Liver (tissue), 9 donors: ENCODE data around the gene DCHS2. TPM values are rescaled to one million over a fixed set of nuclear protein-coding genes. Genes with fewer than 3 reads are reported as not detected.

Experiments used
- DNase-seq: peaks from one replicate; pipeline ENCODE4 v3.0.0-alpha.2; 2017; ENCODE audit warnings: low spot score
- H3K27ac ChIP-seq, 2 donors: one replicate each; pipeline ENCODE4 v1.7.0; 2013; ENCODE audit warnings: inconsistent platforms in 2 of 2, low read length in 2 of 2, control low read depth in 1 of 2, low read depth in 1 of 2, mild to moderate bottlenecking in 1 of 2
- H3K27me3 ChIP-seq, 4 donors: one replicate each; pipeline versions ENCODE4 v1.6.1 to v1.7.0; 2013; ENCODE audit warnings: low read length in 3 of 4, inconsistent platforms in 1 of 4, mild to moderate bottlenecking in 1 of 4, moderate library complexity in 1 of 4; ENCODE audit not compliant: control insufficient read depth in 4 of 4, insufficient read depth in 4 of 4
- H3K36me3 ChIP-seq, 4 donors: one replicate each; pipeline versions ENCODE4 v1.6.1 to v1.7.0; 2013; ENCODE audit warnings: low read length in 3 of 4, mild to moderate bottlenecking in 3 of 4, low read depth in 1 of 4, moderate library complexity in 1 of 4; ENCODE audit not compliant: control insufficient read depth in 4 of 4, insufficient read depth in 3 of 4
- H3K4me1 ChIP-seq, 4 donors: one replicate each; pipeline versions ENCODE4 v1.6.1 to v1.7.0; 2013; ENCODE audit warnings: low read length in 3 of 4, mild to moderate bottlenecking in 3 of 4, moderate library complexity in 1 of 4; ENCODE audit not compliant: control insufficient read depth in 4 of 4, insufficient read depth in 4 of 4
- H3K4me3 ChIP-seq, 3 donors: one replicate each; pipeline versions ENCODE4 v1.6.1 to v1.7.0; 2013; ENCODE audit warnings: low read length in 3 of 3, control low read depth in 1 of 3, low read depth in 1 of 3, mild to moderate bottlenecking in 1 of 3
- H3K9ac ChIP-seq, 2 donors: one replicate each; pipeline ENCODE4 v1.7.0; 2013; ENCODE audit warnings: low read length in 2 of 2, mild to moderate bottlenecking in 2 of 2, moderate library complexity in 2 of 2, control low read depth in 1 of 2, low read depth in 1 of 2
- H3K9me3 ChIP-seq, 4 donors: one replicate each; pipeline versions ENCODE4 v1.6.1 to v1.7.0; 2013; ENCODE audit warnings: low read length in 3 of 4; ENCODE audit not compliant: control insufficient read depth in 4 of 4
- EGR1 ChIP-seq, 2 donors: IDR thresholded peaks; 2 replicates each; pipeline ENCODE4 v1.6.1; 2016 to 2018; ENCODE audit warnings: antibody characterized with exemption in 2 of 2, low read depth in 2 of 2
- FOXA1 ChIP-seq: IDR thresholded peaks from 2 replicates; pipeline ENCODE4 v1.6.1; 2016; ENCODE audit warnings: antibody characterized with exemption
- GABPA ChIP-seq, 2 donors: IDR thresholded peaks in 1 of 2; conservative IDR thresholded peaks in 1 of 2; 2 replicates each; pipeline ENCODE4 v1.6.1; 2016; ENCODE audit warnings: antibody characterized with exemption in 2 of 2, mild to moderate bottlenecking in 1 of 2, moderate library complexity in 1 of 2
- HNF4A ChIP-seq, 2 donors: conservative IDR thresholded peaks; 2 replicates each; pipeline ENCODE4 v1.6.1; 2016; ENCODE audit warnings: antibody characterized with exemption in 2 of 2, mild to moderate bottlenecking in 2 of 2
- HNF4G ChIP-seq: IDR thresholded peaks from 2 replicates; pipeline ENCODE4 v1.6.1; 2016; ENCODE audit warnings: antibody characterized with exemption
- JUND ChIP-seq, 2 donors: IDR thresholded peaks; 2 replicates each; pipeline ENCODE4 v1.6.1; 2016; ENCODE audit warnings: antibody characterized with exemption in 2 of 2
- RAD21 ChIP-seq, 2 donors: IDR thresholded peaks; 2 replicates each; pipeline ENCODE4 v1.6.1; 2016; ENCODE audit warnings: antibody characterized with exemption in 2 of 2, mild to moderate bottlenecking in 2 of 2
- RXRA ChIP-seq, 2 donors: IDR thresholded peaks; 2 replicates each; pipeline ENCODE4 v1.6.1; 2017 to 2018; ENCODE audit warnings: antibody characterized with exemption in 2 of 2, mild to moderate bottlenecking in 1 of 2
- SP1 ChIP-seq: IDR thresholded peaks from 2 replicates; pipeline ENCODE4 v1.6.1; 2018; ENCODE audit warnings: antibody characterized with exemption, mild to moderate bottlenecking
- YY1 ChIP-seq: IDR thresholded peaks from 2 replicates; pipeline ENCODE4 v1.6.1; 2016; ENCODE audit warnings: antibody characterized with exemption, mild to moderate bottlenecking
- WGBS: extraction: QIAGEN DNeasy Blood & Tissue Kit; methylation state at CpG from one replicate; pipeline ENCODE4 v1.1.7; 2013; 5-methylcytosine and 5-hydroxymethylcytosine counted together
- polyA plus RNA-seq, 2 donors: library from polyadenylated mRNA; stranded (reverse) in 1 of 2; unstranded in 1 of 2; fragments of 200-250 nt in 1 of 2; fragments of >200 nt in 1 of 2; fragmentation: Nextera tagmentation in 1 of 2; extraction: Ambion mirVana in 1 of 2; gene quantifications; one replicate each; pipeline versions ENCODE4 v1.2.1 to v1.2.3, GENCODE V29; 2013 to 2015
- total RNA-seq, 2 donors: library from RNA; depleted of rRNA; stranded (reverse); fragments of >200 nt; gene quantifications; one replicate each; pipeline ENCODE4 v1.2.3, GENCODE V29; 2014
- TF ChIP-seq, protein P1 (sequence below): IDR thresholded peaks from 2 replicates; pipeline ENCODE4 v1.6.1; 2016; ENCODE audit warnings: antibody characterized with exemption
- TF ChIP-seq, protein P2 (sequence below): IDR thresholded peaks from 2 replicates; pipeline ENCODE4 v1.6.1; 2016; ENCODE audit warnings: antibody characterized with exemption, mild to moderate bottlenecking
- TF ChIP-seq, protein P3 (sequence below): IDR thresholded peaks from 2 replicates; pipeline ENCODE4 v1.6.1; 2016; ENCODE audit warnings: antibody characterized with exemption
- TF ChIP-seq, protein P4 (sequence below): fragments of 150-350 bp; IDR thresholded peaks from 2 replicates; pipeline ENCODE4 v1.5.1; 2017; ENCODE audit warnings: improper control_type of control experiment, low read depth, low read length; ENCODE audit not compliant: missing input control
- TF ChIP-seq, protein P5 (sequence below): IDR thresholded peaks from 2 replicates; pipeline ENCODE4 v1.6.1; 2016; ENCODE audit warnings: antibody characterized with exemption
- donor health status: healthy.
- donor health status: healthy.
- donor health status: healthy.
- donor health status: healthy.
- donor health status: healthy.

The DCHS2 gene
- total and polyA plus RNA-seq, 4 donors: 0.07 to 0.50 (median 0.09) TPM; not detected in 1

DNA sequence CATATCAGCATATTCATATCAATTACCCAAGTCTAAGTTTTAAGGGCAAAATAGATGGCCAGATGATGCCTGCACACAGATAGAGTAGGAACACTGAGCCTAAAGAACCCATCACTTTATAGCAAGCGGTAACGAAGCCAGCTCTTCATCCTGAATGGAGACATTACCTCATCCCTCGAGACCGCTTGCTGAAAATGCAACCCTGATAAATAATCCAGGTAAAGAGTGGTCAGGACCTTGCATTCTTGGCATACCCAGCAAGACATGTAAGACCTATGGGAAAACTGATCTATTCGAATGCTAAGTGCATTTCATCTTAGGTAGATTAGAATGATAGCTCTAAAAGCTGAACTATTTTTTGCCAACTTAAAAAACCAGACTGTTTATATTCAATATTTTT lies 25.3 kb downstream of the DCHS2 start:
- Histone ChIP-seq H3K9ac (no peak overlapping the region), H3K27ac (no peak overlapping the region), H3K27me3 (no peaks in the 10 kb centered on the region), H3K36me3 (no peaks in the 10 kb centered on the region), H3K4me1 (peaks cover 0 to 3% (median 2%) of the 10 kb centered on the region in 4 donors), H3K4me3 (no peak overlapping the region), H3K9me3 (no peaks in the 10 kb centered on the region)
- WGBS: 92% methylated on average over 5 of the region's 5 CpGs
- no peak for DNase-seq
- no peak for TF ChIP-seq HNF4G
- TF ChIP-seq, protein P1, sequence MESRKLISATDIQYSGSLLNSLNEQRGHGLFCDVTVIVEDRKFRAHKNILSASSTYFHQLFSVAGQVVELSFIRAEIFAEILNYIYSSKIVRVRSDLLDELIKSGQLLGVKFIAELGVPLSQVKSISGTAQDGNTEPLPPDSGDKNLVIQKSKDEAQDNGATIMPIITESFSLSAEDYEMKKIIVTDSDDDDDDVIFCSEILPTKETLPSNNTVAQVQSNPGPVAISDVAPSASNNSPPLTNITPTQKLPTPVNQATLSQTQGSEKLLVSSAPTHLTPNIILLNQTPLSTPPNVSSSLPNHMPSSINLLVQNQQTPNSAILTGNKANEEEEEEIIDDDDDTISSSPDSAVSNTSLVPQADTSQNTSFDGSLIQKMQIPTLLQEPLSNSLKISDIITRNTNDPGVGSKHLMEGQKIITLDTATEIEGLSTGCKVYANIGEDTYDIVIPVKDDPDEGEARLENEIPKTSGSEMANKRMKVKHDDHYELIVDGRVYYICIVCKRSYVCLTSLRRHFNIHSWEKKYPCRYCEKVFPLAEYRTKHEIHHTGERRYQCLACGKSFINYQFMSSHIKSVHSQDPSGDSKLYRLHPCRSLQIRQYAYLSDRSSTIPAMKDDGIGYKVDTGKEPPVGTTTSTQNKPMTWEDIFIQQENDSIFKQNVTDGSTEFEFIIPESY: no peak
- TF ChIP-seq FOXA1: no peak
- TF ChIP-seq HNF4A (conservative IDR thresholded peaks at IDR 0.05): no peak
- TF ChIP-seq, protein P2, sequence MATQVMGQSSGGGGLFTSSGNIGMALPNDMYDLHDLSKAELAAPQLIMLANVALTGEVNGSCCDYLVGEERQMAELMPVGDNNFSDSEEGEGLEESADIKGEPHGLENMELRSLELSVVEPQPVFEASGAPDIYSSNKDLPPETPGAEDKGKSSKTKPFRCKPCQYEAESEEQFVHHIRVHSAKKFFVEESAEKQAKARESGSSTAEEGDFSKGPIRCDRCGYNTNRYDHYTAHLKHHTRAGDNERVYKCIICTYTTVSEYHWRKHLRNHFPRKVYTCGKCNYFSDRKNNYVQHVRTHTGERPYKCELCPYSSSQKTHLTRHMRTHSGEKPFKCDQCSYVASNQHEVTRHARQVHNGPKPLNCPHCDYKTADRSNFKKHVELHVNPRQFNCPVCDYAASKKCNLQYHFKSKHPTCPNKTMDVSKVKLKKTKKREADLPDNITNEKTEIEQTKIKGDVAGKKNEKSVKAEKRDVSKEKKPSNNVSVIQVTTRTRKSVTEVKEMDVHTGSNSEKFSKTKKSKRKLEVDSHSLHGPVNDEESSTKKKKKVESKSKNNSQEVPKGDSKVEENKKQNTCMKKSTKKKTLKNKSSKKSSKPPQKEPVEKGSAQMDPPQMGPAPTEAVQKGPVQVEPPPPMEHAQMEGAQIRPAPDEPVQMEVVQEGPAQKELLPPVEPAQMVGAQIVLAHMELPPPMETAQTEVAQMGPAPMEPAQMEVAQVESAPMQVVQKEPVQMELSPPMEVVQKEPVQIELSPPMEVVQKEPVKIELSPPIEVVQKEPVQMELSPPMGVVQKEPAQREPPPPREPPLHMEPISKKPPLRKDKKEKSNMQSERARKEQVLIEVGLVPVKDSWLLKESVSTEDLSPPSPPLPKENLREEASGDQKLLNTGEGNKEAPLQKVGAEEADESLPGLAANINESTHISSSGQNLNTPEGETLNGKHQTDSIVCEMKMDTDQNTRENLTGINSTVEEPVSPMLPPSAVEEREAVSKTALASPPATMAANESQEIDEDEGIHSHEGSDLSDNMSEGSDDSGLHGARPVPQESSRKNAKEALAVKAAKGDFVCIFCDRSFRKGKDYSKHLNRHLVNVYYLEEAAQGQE: no peak
- TF ChIP-seq YY1: no peak
- TF ChIP-seq, protein P3, sequence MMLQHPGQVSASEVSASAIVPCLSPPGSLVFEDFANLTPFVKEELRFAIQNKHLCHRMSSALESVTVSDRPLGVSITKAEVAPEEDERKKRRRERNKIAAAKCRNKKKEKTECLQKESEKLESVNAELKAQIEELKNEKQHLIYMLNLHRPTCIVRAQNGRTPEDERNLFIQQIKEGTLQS: no peak
- TF ChIP-seq RAD21 (IDR thresholded peaks at IDR 0.05): no peak
- TF ChIP-seq RXRA (IDR thresholded peaks at IDR 0.05): no peak

DNA sequence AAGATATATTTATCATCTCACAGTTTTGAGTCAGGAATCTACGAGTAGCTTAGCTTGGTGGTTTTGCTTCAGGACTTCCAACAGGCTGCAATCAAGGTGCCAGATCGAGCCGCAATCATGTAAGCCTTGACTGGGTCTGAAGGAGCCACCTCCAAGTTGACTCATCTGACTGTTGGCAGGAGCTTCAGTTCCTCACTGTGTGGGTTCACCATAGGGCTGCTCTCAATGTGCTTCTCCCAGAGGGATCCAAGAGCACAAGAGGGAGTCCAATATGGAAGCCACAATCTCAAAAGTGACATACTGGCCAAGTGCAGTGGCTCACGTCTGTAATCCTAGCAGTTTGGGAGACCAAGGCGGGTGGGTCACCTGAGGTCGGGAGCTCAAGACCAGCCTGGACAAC lies 26.5 kb downstream of the DCHS2 start:
- Histone ChIP-seq H3K4me1 (no peaks in the 10 kb centered on the region), H3K9me3 (no peaks in the 10 kb centered on the region), H3K36me3 (no peaks in the 10 kb centered on the region), H3K9ac (no peak overlapping the region), H3K27me3 (no peaks in the 10 kb centered on the region), H3K4me3 (no peak overlapping the region), H3K27ac (no peak overlapping the region)
- DNase-seq: no peak
- no peak for TF ChIP-seq HNF4A (conservative IDR thresholded peaks at IDR 0.05)
- no peak for TF ChIP-seq JUND (IDR thresholded peaks at IDR 0.05)
- WGBS: 93% methylated on average over 6 of the region's 6 CpGs

DNA sequence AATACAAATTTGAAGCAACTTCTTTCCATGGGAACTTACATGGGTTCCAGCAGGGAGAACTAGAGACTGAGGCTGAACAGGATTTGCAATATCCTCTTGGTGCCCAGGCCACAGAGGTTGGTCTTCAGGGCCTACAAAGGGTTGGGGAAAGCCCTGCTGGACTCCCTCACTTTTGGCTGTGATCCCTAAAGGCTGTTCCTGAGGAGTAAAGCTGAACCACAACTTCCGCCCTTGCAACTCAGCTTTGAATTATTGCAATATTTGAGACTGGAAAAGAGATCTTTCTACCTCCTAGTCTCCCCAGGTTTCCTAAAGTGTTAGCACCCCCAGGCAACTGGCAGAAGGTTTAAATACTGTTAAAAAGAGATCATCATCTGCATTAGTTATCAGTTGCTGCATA lies 26.9 kb downstream of the DCHS2 start:
- Histone ChIP-seq H3K4me3 (no peak overlapping the region), H3K4me1 (no peaks in the 10 kb centered on the region), H3K36me3 (no peaks in the 10 kb centered on the region), H3K9me3 (no peaks in the 10 kb centered on the region), H3K27me3 (no peaks in the 10 kb centered on the region), H3K9ac (no peak overlapping the region), H3K27ac (no peak overlapping the region)
- TF ChIP-seq, protein P4, sequence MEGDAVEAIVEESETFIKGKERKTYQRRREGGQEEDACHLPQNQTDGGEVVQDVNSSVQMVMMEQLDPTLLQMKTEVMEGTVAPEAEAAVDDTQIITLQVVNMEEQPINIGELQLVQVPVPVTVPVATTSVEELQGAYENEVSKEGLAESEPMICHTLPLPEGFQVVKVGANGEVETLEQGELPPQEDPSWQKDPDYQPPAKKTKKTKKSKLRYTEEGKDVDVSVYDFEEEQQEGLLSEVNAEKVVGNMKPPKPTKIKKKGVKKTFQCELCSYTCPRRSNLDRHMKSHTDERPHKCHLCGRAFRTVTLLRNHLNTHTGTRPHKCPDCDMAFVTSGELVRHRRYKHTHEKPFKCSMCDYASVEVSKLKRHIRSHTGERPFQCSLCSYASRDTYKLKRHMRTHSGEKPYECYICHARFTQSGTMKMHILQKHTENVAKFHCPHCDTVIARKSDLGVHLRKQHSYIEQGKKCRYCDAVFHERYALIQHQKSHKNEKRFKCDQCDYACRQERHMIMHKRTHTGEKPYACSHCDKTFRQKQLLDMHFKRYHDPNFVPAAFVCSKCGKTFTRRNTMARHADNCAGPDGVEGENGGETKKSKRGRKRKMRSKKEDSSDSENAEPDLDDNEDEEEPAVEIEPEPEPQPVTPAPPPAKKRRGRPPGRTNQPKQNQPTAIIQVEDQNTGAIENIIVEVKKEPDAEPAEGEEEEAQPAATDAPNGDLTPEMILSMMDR: no peak
- TF ChIP-seq, protein P5, sequence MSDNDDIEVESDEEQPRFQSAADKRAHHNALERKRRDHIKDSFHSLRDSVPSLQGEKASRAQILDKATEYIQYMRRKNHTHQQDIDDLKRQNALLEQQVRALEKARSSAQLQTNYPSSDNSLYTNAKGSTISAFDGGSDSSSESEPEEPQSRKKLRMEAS: no peak
- TF ChIP-seq YY1 (no peak), EGR1 (IDR thresholded peaks at IDR 0.05; ENCODE audit: low read depth in 2 of 2) (no peak), SP1 (no peak), GABPA (IDR thresholded peaks at IDR 0.05 in 1 of 2, conservative IDR thresholded peaks at IDR 0.05 in 1 of 2) (no peak), RAD21 (IDR thresholded peaks at IDR 0.05) (no peak), JUND (IDR thresholded peaks at IDR 0.05) (no peak)
- TF ChIP-seq, protein P2: no peak
- 81% methylated on average over 1 of the region's 1 CpG for WGBS
- no peak for DNase-seq
